ENCODE data around the gene RNF113A.
"Not testable (repeated sequence)": the region's sequence is repeated elsewhere in the genome, so short reads cannot be mapped to it uniquely, and the experiment has no call there.

The RNF113A gene

GRCh38 chrX:119871599-119872395 is at the start of gene RNF113A, which contains the start of gene NDUFA1:
RNF113A (minus strand) TSS chrX:119871733; CDS start chrX:119871613, 120 bp downstream.
NDUFA1 (plus strand) TSS chrX:119871832; CDS start chrX:119871912, 80 bp downstream.
- peak; percentile 87 for DNase-seq

- DNase-seq, result no peak
Measured at GRCh38 chrX:119919835-119920585, 48.5 kb upstream of the RNF113A start.

- no peak for DNase-seq
Measured at GRCh38 chrX:119917877-119918276, 46.3 kb upstream of the RNF113A start.

- DNase-seq, result no peak
Measured at GRCh38 chrX:119916310-119916709, 44.8 kb upstream of the RNF113A start.

- DNase-seq, result no peak
Measured at GRCh38 chrX:119900976-119901375, 29.4 kb upstream of the RNF113A start.

- no peak for DNase-seq
Measured at GRCh38 chrX:119899125-119899524, 27.6 kb upstream of the RNF113A start.

GRCh38 chrX:119895843-119896326 is 24.4 kb upstream of the RNF113A start, which contains the start of gene AKAP14:
AKAP14 (plus strand) TSS chrX:119895893; CDS start chrX:119903224, 7,331 bp downstream.
- no peak for DNase-seq

GRCh38 chrX:119891961-119892692 is 20.6 kb upstream of the RNF113A start:
- not testable (repeated sequence) for DNase-seq

- not testable (repeated sequence) for DNase-seq
Measured at GRCh38 chrX:119890626-119891025, 19.1 kb upstream of the RNF113A start.

- no peak for DNase-seq
Measured at GRCh38 chrX:119887721-119888425, 16.3 kb upstream of the RNF113A start.

- no peak for DNase-seq
Measured at GRCh38 chrX:119885554-119886428, 14.3 kb upstream of the RNF113A start.

- peak; percentile 25 for DNase-seq
Measured at GRCh38 chrX:119880552-119881437, 9.3 kb upstream of the RNF113A start.

GRCh38 chrX:119880076-119880475 is 8.5 kb upstream of the RNF113A start:
- peak; percentile 9 for DNase-seq

- no peak for DNase-seq
Measured at GRCh38 chrX:119878740-119879139, 7.2 kb upstream of the RNF113A start.

- no peak for DNase-seq
Measured at GRCh38 chrX:119871245-119871598, 311 bp downstream of the RNF113A start.

- DNase-seq, result no peak
Measured at GRCh38 chrX:119870626-119871131, 854 bp downstream of the RNF113A start.

GRCh38 chrX:119853444-119853843 is 18.1 kb downstream of the RNF113A start:
- no peak for DNase-seq

- DNase-seq, result peak; percentile 98
Measured at GRCh38 chrX:119852382-119853353, 18.9 kb downstream of the RNF113A start, which contains the start of gene UPF3B. UPF3B (minus strand) TSS chrX:119852963; CDS start chrX:119852928, 35 bp downstream.

GRCh38 chrX:119833905-119834304 is 37.6 kb downstream of the RNF113A start:
- no peak for DNase-seq
